OCI-LY7 (cell line): ENCODE measurements around the gene YOD1. TPM values are rescaled to one million over a fixed set of nuclear protein-coding genes. Genes with fewer than 3 reads are reported as not detected.

Experiments used
- BruUV-seq: library from RNA; stranded (reverse); fragments of 400-500 nt; replicated peaks from 2 replicates; lab custom pipeline; 2021; lab: Mats Ljungman, UMichigan
- CTCF ChIA-PET: fragments of 300-600 bp; sonication (Branson Sonifier 250); formaldehyde crosslinking; loops from one replicate; lab custom pipeline; 2022; ENCODE audit warnings: antibody characterized with exemption; ENCODE audit not compliant: unreplicated experiment; lab: Charles Lee
- POLR2A ChIA-PET: fragments of 300-600 bp; sonication (Branson Sonifier 250); formaldehyde crosslinking; loops from one replicate; lab custom pipeline; 2022; ENCODE audit warnings: antibody characterized with exemption; lab: Charles Lee
- DNase-seq: peaks from one replicate; pipeline ENCODE4 v3.0.0-alpha.2; 2015; ENCODE audit warnings: low spot score
- H2AFZ ChIP-seq: fragments of 200-600 bp; sonication (generic), shearing (Covaris generic); 2 replicates; pipeline ENCODE4 v1.6.1; 2014; ENCODE audit warnings: mild to moderate bottlenecking, antibody characterized with exemption, low read length, moderate library complexity
- H3K27ac ChIP-seq: fragments of 200-600 bp; sonication (generic); 2 replicates; pipeline ENCODE4 v1.5.1; 2014; ENCODE audit warnings: mixed run types, low read depth, mild to moderate bottlenecking, moderate library complexity, low read length, inconsistent platforms; ENCODE audit not compliant: poor library complexity, severe bottlenecking
- H3K36me3 ChIP-seq: fragments of 200-600 bp; sonication (generic); 2 replicates; pipeline ENCODE4 v1.6.1; 2014; ENCODE audit warnings: mild to moderate bottlenecking, antibody characterized with exemption, low read length, moderate library complexity, mixed read lengths; ENCODE audit not compliant: insufficient read depth
- H3K4me1 ChIP-seq: fragments of 200-600 bp; sonication (generic); 2 replicates; pipeline ENCODE4 v1.5.1; 2014; ENCODE audit warnings: mild to moderate bottlenecking, low read length; ENCODE audit not compliant: insufficient read depth, poor library complexity, severe bottlenecking
- H3K4me2 ChIP-seq: fragments of 200-600 bp; sonication (generic); 2 replicates; pipeline ENCODE4 v1.6.1; 2014; ENCODE audit warnings: mild to moderate bottlenecking, low read length
- H3K4me3 ChIP-seq: fragments of 200-600 bp; sonication (generic); 2 replicates; pipeline ENCODE4 v1.5.1; 2014; ENCODE audit warnings: mild to moderate bottlenecking, low read depth, low read length; ENCODE audit not compliant: poor library complexity, severe bottlenecking
- H3K79me2 ChIP-seq: fragments of 200-600 bp; sonication (generic); 2 replicates; pipeline ENCODE4 v1.6.1; 2016; ENCODE audit warnings: low read depth, mild to moderate bottlenecking, low read length, moderate library complexity, mixed read lengths; ENCODE audit not compliant: insufficient read depth
- H3K9me2 ChIP-seq: fragments of 200-600 bp; sonication (generic); 2 replicates; pipeline ENCODE4 v1.6.1; 2016; ENCODE audit warnings: mild to moderate bottlenecking, low read length, mixed read lengths; ENCODE audit not compliant: insufficient read depth
- H3K9me3 ChIP-seq: fragments of 200-600 bp; sonication (generic); 2 replicates; pipeline ENCODE4 v1.6.1; 2014; ENCODE audit warnings: mild to moderate bottlenecking, mixed run types, low read length, mixed read lengths
- H4K20me1 ChIP-seq: fragments of 200-600 bp; sonication (generic); 2 replicates; pipeline ENCODE4 v1.6.1; 2014; ENCODE audit warnings: mild to moderate bottlenecking, antibody characterized with exemption, low read length, moderate library complexity, mixed read lengths; ENCODE audit not compliant: insufficient read depth
- EZH2phosphoT487 ChIP-seq: fragments of 200-600 bp; sonication (generic); IDR thresholded peaks from 2 replicates; pipeline ENCODE4 v1.6.1; 2018; ENCODE audit warnings: low read depth, borderline replicate concordance, mild to moderate bottlenecking, mixed run types, antibody characterized with exemption, low read length, moderate library complexity, mixed read lengths
- intact Hi-C: fragments of 100-400 bp; cut with micrococcal nuclease; formaldehyde crosslinking; loops from one replicate; pipeline ENCODE4 v1.10.0; 2022; ENCODE audit not compliant: unreplicated experiment
- total RNA-seq, 2 experiments: library from RNA; depleted of rRNA in 1 of 2; stranded (reverse); fragments of >200 nt in 1 of 2; shearing (Covaris generic) in 1 of 2; gene quantifications; 2 replicates each; pipeline ENCODE4 v1.2.3, GENCODE V29; 2014 to 2022
- TF ChIP-seq, protein P1 (sequence below): fragments of 200-600 bp; sonication (generic); conservative IDR thresholded peaks from 2 replicates; pipeline ENCODE4 v1.5.1; 2014; ENCODE audit warnings: mild to moderate bottlenecking, antibody characterized with exemption, low read length, moderate library complexity, mixed read lengths

The YOD1 gene
- total RNA-seq, 2 experiments from 2014 or later = 16.2 to 16.5 TPM

DNA sequence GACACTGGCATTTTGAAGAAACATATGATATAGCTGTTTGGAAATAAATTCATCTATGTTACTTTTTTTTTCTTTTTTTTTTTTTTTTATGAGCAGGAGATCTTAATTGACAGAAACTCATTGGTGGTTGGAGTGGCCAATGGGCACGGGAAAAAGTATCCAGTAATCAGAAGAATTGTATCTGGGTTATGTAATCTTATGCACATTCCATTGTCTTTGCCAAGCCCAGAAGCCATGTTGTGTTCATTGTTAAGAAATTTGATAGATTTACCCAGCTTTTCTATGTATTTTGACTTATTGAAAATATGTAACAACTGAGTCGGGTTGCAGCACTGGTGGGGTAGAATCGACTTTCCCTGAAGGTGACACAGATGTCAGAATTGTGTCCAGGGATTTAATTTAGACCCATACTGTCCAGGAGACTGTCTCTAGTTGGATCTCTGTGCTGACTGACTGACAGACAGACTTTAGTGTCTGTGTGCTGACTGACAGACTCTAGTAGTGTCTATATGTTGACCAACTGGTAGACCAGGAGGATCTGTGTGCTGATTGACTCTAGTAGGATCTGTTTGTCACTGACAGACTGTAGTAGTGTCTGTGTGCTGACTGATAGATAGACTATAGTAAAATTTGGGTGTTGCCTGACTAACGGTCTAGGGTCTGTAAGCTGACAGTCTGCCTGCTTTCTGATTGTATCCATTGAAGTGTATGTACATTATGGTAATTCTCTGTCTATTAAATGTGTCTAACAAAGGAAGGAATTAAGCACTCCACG, 25.4 kb upstream of the YOD1 start:
- Histone ChIP-seq H3K4me2 (no peak overlapping the region), H4K20me1 (no peaks in the 10 kb centered on the region), H2AFZ (no peak overlapping the region), H3K4me3 (no peak overlapping the region), H3K9me2 (no peaks in the 10 kb centered on the region), H3K36me3 (no peaks in the 10 kb centered on the region), H3K79me2 (no peaks in the 10 kb centered on the region), H3K27ac (no peak overlapping the region), H3K4me1 (no peaks in the 10 kb centered on the region), H3K9me3 (no peaks in the 10 kb centered on the region)
- intact Hi-C loops = loop anchor here (5.0 to 10.0 kb wide), 2 partner anchors 34 to 72 kb away; no protein-coding TSS in a partner anchor
- ChIA-PET POLR2A (interaction anchor here (0.6 to 2.3 kb wide), 4 partner anchors 8 to 81 kb away, joined by 3 to 8 read pairs (median 4); partner anchors contain the start of gene PFKFB2), CTCF (interaction anchor here (1.2 kb wide), 1 partner anchor 24 kb away, joined by 3 read pairs; the partner anchor contains the start of gene PFKFB2)
- TF ChIP-seq, protein P1, sequence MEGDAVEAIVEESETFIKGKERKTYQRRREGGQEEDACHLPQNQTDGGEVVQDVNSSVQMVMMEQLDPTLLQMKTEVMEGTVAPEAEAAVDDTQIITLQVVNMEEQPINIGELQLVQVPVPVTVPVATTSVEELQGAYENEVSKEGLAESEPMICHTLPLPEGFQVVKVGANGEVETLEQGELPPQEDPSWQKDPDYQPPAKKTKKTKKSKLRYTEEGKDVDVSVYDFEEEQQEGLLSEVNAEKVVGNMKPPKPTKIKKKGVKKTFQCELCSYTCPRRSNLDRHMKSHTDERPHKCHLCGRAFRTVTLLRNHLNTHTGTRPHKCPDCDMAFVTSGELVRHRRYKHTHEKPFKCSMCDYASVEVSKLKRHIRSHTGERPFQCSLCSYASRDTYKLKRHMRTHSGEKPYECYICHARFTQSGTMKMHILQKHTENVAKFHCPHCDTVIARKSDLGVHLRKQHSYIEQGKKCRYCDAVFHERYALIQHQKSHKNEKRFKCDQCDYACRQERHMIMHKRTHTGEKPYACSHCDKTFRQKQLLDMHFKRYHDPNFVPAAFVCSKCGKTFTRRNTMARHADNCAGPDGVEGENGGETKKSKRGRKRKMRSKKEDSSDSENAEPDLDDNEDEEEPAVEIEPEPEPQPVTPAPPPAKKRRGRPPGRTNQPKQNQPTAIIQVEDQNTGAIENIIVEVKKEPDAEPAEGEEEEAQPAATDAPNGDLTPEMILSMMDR = no peak
- no peak for TF ChIP-seq EZH2phosphoT487
- no TSS peak for BruUV-seq
- DNase-seq = no peak

DNA sequence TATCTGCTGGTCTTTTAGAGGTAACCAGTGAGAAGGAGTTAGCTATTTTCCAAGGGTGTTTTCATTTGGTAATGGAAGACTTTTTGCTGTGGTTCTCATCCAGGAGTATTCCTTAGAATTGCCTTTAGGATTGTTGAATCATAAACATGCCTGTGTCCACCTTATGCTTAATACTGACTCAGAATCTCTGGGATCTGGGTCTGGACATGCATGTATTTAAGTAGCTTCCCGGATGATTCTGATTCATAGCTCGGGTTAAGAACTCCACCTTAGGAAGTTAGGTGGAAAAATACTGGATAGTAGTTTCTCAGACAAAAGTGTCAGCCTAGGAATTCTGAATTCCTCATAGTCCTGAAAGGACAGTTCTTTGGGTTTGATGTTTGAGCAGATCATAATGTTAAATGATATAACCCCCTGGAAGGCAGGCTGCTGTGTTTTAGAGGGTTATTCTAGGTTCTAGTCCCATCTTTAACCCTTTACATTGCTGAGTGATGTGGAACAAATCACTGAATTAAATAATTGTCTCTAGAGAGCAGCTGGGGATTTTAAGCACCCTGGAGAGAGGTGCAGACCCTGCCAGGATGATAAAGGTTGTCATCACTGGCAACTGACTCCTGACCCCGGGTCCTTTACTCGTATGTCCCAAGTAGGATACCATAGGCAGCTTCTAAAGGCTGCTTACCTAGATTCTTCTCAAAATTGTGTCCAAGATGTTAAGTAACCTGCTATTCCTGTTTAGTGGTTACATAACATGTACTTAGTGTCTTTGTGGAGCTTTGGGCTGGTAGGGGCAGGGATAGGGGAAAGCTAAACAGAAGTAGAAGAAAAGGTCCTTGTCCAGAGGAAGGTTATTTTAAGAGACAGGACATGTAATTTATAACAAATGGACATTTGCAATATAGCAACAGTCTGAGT, 23.2 kb upstream of the YOD1 start:
- Histone ChIP-seq H3K9me2 (no peaks in the 10 kb centered on the region), H3K27ac (no peak overlapping the region), H3K4me1 (peaks cover 6% of the 10 kb centered on the region), H3K79me2 (no peaks in the 10 kb centered on the region), H4K20me1 (no peaks in the 10 kb centered on the region), H3K4me3 (no peak overlapping the region), H3K9me3 (no peaks in the 10 kb centered on the region), H3K36me3 (peaks cover 13% of the 10 kb centered on the region; the same call in 1 of the 2 replicates), H2AFZ (no peak overlapping the region), H3K4me2 (no peak overlapping the region)
- intact Hi-C loops = loop anchor here (10.0 kb wide), 1 partner anchor 69 kb away; no protein-coding TSS in a partner anchor
- ChIA-PET CTCF (no interaction called here), POLR2A (interaction anchor here (0.6 to 2.3 kb wide), 4 partner anchors 10 to 139 kb away, joined by 3 to 8 read pairs (median 4); no protein-coding TSS in a partner anchor)
- no peak for DNase-seq
- no TSS peak for BruUV-seq
- TF ChIP-seq EZH2phosphoT487 = no peak
- TF ChIP-seq, protein P1 = no peak
